ENCODE measurements around the gene GFRA1.

Gene GFRA1

GRCh38 chr10:116270771-116271592 is 2.0 kb downstream of the GFRA1 start:
- no peak for DNase-seq

GRCh38 chr10:116270126-116270770 is 2.8 kb downstream of the GFRA1 start:
- no peak for DNase-seq

- DNase-seq, result no peak
Observed at GRCh38 chr10:116269619-116270018, 3.4 kb downstream of the GFRA1 start.

- DNase-seq, result no peak
Observed at GRCh38 chr10:116268976-116269375, 4.0 kb downstream of the GFRA1 start.

- no peak for DNase-seq
Observed at GRCh38 chr10:116265686-116266085, 7.3 kb downstream of the GFRA1 start.

DNA sequence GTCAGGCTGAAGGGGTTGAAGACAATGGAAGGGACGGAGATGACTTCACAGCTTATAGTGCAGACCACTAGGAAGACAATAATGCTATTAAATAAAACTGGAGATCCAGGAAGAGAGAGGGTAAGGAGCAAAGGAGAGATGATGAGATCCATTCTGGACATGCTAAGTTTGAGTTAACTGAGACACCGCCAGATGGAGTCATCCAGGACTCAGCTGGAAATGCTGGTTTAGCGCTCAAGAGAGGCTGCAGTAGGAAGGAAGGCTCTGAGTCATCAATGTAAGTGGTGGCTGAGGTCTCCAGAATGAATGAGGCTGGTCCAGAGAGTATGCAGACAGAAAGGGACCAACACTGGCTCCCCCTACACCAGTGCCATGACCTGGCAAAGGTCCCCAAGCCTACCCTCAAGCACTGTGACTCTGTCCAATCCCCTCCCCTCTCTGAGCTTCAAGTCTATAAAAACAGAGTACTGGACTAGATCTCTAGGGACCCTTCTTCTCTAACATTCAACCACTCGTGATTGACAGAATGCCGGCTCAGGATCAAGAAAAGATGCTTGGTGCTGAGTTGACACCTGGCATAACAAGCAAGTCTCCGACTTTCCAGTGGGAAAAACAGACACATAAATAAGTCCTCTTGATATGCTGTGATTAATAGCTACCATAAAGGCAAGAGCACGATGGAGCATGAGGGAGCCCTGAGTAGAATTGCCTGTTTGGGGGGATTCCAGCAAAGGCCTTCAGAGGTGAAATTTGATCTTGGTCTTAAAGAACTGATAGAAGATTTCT is 8.9 kb downstream of the GFRA1 start:
- no peak for DNase-seq

DNA sequence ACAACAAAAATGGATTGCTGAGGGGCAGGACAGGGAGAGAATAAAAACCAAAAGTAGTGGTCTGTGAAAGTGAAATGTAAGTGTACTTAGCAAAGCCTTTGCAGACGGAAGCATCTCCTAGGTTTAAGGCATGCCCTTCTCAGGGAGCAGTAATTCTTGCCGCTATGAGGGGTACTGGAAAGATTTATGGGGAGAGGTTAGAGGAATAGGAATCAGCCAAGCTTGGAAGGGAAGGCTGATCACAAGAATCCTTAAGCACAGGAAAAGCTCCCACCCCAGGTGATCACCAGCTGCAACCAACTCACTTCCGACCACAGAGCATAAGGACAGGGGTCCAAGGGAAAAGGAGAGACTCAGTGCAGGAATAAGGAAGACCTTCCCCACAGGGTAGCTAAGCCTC is 10.3 kb downstream of the GFRA1 start:
- no peak for DNase-seq

- no peak for DNase-seq
Observed at GRCh38 chr10:116260599-116260998, 12.4 kb downstream of the GFRA1 start.

- no peak for DNase-seq
Observed at GRCh38 chr10:116259638-116260037, 13.4 kb downstream of the GFRA1 start.

DNA sequence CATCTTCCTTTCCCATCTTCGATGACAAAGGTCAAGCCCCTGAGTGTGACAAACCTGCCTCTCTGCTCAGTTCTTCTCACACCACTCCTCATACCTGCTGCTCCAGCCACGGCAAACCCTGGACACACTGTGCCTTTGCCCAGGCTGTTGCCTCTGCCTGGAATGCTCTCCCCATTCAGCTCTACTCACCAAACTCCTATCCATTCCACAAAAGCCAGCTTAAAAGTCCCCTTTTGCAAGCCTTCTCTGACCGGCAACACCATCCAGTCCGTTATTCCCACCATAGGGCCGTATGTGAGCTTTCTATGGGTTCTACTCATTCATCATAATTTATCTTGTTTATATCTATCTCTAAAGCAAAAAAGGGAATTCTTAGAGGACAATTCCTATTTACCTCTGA is 15.2 kb downstream of the GFRA1 start:
- no peak for DNase-seq

DNA sequence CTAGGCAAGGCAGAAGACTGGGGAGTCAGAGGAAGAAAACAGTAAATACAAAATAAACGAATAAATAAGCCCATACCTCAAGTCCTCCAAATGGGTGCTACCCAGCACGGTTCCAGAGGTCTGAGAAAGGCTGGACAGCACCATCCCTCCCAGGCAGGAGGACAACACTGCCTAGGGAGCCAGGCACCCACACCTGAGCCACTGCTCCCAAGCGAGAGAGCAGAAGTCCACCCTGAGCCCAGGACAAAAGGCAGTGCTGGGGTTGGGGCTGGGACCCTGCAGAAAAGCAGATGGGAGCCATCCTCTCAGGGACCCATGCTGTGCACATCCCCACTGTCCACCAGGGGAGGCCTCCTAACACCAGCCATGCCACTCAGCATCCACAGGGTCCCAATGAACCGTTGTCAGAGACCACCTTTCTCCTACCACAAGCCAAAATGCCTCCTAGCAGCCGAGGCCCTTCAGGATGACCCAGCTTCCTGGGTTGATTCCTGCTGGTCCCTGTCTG is 16.2 kb downstream of the GFRA1 start:
- no peak for DNase-seq

- no peak for DNase-seq
Observed at GRCh38 chr10:116255886-116256751, 16.9 kb downstream of the GFRA1 start.

GRCh38 chr10:116254422-116255155 is 18.4 kb downstream of the GFRA1 start:
- no peak for DNase-seq

DNA sequence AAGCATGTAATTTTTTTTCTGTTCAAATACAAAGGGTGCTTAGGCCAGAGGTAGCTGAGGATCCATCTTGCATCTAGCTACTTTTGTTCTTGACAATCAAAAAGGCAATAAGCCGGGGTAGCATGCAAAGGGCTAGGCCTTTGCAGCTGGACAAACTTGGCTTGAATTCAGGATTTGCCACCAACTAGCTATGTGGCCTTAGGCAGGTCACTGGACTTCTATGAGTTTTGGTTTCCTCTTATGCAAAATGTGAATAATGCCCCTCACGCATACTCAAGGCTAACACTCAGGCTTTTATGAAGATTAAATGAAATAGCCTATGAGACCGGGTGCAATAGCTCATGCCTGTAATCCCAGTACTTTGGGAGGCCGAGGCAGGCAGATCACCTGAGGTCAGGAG is 19.3 kb downstream of the GFRA1 start:
- no peak for DNase-seq

GRCh38 chr10:116251602-116252395 is 21.2 kb downstream of the GFRA1 start:
- no peak for DNase-seq

- DNase-seq, result no peak
Observed at GRCh38 chr10:116247691-116248090, 25.3 kb downstream of the GFRA1 start.

DNA sequence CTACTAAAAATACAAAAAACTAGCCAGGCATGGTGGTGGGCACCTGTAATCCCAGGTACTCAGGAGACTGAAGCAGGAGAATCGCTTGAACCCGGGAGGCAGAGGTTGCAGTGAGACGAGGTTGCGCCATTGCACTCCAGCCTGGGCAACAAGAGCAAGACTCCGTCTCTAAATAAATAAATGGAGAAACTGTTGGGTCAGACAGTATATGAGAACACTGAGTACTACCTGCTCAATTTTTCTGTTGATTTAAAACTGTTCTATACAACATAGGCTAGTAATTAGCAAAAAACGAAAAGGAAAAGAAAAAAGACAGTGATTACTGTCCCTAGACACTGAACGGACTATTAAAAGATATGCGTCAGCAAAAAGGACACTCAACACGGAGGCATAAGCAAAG is 26.7 kb downstream of the GFRA1 start:
- DNase-seq, result no peak

- DNase-seq, result no peak
Observed at GRCh38 chr10:116245156-116245555, 27.9 kb downstream of the GFRA1 start.

GRCh38 chr10:116241642-116242410 is 31.2 kb downstream of the GFRA1 start:
- DNase-seq, result no peak

DNA sequence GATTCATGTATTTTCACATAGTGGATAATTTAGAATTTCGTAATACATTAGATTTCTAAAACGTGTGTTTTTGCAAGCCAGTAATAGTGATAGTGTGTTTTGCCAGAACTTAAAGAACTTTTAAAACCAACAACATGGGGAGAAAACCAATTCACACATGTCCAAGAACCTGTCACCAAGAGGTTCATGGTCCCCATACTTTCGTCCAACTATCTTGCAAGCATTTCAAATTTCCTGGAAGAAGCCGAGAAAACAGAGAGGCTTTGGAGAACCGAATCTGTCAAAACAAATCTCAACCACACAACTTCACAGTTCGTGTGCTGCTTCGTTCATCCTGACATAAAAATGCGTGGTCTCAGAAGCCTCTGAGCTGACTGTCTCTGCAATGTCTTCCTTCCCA is 31.9 kb downstream of the GFRA1 start:
- DNase-seq, result no peak
